Neural progenitor cell (in vitro differentiated cells): ENCODE data around the gene OAS3. TPM values are rescaled to one million over a fixed set of nuclear protein-coding genes. Genes with fewer than 3 reads are reported as not detected.

Experiments
- DNase-seq: peaks from one replicate; pipeline ENCODE4 v3.0.0-alpha.2; 2016; ENCODE audit warnings: low spot score
- H2AFZ ChIP-seq: fragments of 200-600 bp; sonication (generic); replicated peaks from 2 replicates; pipeline ENCODE4 v1.6.1; 2016; ENCODE audit warnings: antibody characterized with exemption
- H3F3A ChIP-seq: fragments of 200-600 bp; sonication (generic); 2 replicates; pipeline ENCODE4 v1.6.1; 2016; ENCODE audit warnings: antibody characterized with exemption, low read depth
- H3K27ac ChIP-seq: fragments of 200-600 bp; sonication (generic); 2 replicates; pipeline ENCODE4 v1.5.1; 2016; ENCODE audit warnings: mild to moderate bottlenecking
- H3K27me3 ChIP-seq: fragments of 200-600 bp; sonication (generic); 2 replicates; pipeline ENCODE4 v1.6.1; 2016; ENCODE audit warnings: mild to moderate bottlenecking, moderate library complexity
- H3K36me3 ChIP-seq: fragments of 200-600 bp; sonication (generic); 2 replicates; pipeline ENCODE4 v1.5.1; 2016
- H3K4me1 ChIP-seq: fragments of 200-600 bp; sonication (generic); 2 replicates; pipeline ENCODE4 v1.6.1; 2016; ENCODE audit warnings: mixed run types
- H3K4me2 ChIP-seq: fragments of 200-600 bp; sonication (generic); 2 replicates; pipeline ENCODE4 v1.6.1; 2016
- H3K4me3 ChIP-seq: fragments of 200-600 bp; sonication (generic); 2 replicates; pipeline ENCODE4 v1.5.1; 2016
- H3K79me2 ChIP-seq: fragments of 200-600 bp; sonication (generic); 2 replicates; pipeline ENCODE4 v1.6.1; 2016; ENCODE audit warnings: low read depth
- H3K9ac ChIP-seq: fragments of 200-600 bp; sonication (generic); 2 replicates; pipeline ENCODE4 v1.6.1; 2016
- H3K9me3 ChIP-seq: fragments of 200-600 bp; sonication (generic); 2 replicates; pipeline ENCODE4 v1.5.1; 2016; ENCODE audit warnings: low read depth
- H4K20me1 ChIP-seq: fragments of 200-600 bp; sonication (generic); 2 replicates; pipeline ENCODE4 v1.6.1; 2016; ENCODE audit warnings: low read depth
- H3K27ac Mint-ChIP-seq: 3 replicates; pipeline ENCODE4 v1.8.0; 2021; ENCODE audit warnings: mixed read lengths
- H3K27me3 Mint-ChIP-seq: 2 replicates; pipeline ENCODE4 v1.8.0; 2022; ENCODE audit warnings: low read depth, mild to moderate bottlenecking, inconsistent platforms, moderate library complexity, mixed read lengths; ENCODE audit not compliant: insufficient read depth
- H3K36me3 Mint-ChIP-seq: 3 replicates; pipeline ENCODE4 v1.8.0; 2021; ENCODE audit warnings: mixed read lengths
- H3K4me1 Mint-ChIP-seq: 3 replicates; pipeline ENCODE4 v1.8.0; 2021; ENCODE audit warnings: mixed read lengths
- H3K4me3 Mint-ChIP-seq: 3 replicates; pipeline ENCODE4 v1.8.0; 2021; ENCODE audit warnings: mild to moderate bottlenecking, moderate library complexity, mixed read lengths
- H3K9me3 Mint-ChIP-seq: 3 replicates; pipeline ENCODE4 v1.8.0; 2020; ENCODE audit warnings: mixed read lengths
- EZH2 ChIP-seq: fragments of 200-600 bp; sonication (generic); IDR thresholded peaks from 2 replicates; pipeline ENCODE4 v1.6.1; 2017; ENCODE audit warnings: antibody characterized with exemption, mild to moderate bottlenecking, moderate library complexity
- EZH2phosphoT487 ChIP-seq: fragments of 200-600 bp; sonication (generic); IDR thresholded peaks from 2 replicates; pipeline ENCODE4 v1.6.1; 2017; ENCODE audit warnings: antibody characterized with exemption
- total RNA-seq: library from RNA; depleted of rRNA; stranded (reverse); fragments of >200 nt; gene quantifications from 2 replicates; pipeline ENCODE4 v1.2.3, GENCODE V29; 2015; ENCODE audit warnings: low replicate concordance
- TF ChIP-seq, protein P1 (sequence below): fragments of 200-600 bp; sonication (generic); IDR thresholded peaks from 2 replicates; pipeline ENCODE4 v1.5.1; 2017; ENCODE audit warnings: antibody characterized with exemption, mild to moderate bottlenecking

OAS3 gene, protein sequence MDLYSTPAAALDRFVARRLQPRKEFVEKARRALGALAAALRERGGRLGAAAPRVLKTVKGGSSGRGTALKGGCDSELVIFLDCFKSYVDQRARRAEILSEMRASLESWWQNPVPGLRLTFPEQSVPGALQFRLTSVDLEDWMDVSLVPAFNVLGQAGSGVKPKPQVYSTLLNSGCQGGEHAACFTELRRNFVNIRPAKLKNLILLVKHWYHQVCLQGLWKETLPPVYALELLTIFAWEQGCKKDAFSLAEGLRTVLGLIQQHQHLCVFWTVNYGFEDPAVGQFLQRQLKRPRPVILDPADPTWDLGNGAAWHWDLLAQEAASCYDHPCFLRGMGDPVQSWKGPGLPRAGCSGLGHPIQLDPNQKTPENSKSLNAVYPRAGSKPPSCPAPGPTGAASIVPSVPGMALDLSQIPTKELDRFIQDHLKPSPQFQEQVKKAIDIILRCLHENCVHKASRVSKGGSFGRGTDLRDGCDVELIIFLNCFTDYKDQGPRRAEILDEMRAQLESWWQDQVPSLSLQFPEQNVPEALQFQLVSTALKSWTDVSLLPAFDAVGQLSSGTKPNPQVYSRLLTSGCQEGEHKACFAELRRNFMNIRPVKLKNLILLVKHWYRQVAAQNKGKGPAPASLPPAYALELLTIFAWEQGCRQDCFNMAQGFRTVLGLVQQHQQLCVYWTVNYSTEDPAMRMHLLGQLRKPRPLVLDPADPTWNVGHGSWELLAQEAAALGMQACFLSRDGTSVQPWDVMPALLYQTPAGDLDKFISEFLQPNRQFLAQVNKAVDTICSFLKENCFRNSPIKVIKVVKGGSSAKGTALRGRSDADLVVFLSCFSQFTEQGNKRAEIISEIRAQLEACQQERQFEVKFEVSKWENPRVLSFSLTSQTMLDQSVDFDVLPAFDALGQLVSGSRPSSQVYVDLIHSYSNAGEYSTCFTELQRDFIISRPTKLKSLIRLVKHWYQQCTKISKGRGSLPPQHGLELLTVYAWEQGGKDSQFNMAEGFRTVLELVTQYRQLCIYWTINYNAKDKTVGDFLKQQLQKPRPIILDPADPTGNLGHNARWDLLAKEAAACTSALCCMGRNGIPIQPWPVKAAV
- under 0.01 TPM in 1 of 2 replicates, not detected in the other for total RNA-seq

DNA sequence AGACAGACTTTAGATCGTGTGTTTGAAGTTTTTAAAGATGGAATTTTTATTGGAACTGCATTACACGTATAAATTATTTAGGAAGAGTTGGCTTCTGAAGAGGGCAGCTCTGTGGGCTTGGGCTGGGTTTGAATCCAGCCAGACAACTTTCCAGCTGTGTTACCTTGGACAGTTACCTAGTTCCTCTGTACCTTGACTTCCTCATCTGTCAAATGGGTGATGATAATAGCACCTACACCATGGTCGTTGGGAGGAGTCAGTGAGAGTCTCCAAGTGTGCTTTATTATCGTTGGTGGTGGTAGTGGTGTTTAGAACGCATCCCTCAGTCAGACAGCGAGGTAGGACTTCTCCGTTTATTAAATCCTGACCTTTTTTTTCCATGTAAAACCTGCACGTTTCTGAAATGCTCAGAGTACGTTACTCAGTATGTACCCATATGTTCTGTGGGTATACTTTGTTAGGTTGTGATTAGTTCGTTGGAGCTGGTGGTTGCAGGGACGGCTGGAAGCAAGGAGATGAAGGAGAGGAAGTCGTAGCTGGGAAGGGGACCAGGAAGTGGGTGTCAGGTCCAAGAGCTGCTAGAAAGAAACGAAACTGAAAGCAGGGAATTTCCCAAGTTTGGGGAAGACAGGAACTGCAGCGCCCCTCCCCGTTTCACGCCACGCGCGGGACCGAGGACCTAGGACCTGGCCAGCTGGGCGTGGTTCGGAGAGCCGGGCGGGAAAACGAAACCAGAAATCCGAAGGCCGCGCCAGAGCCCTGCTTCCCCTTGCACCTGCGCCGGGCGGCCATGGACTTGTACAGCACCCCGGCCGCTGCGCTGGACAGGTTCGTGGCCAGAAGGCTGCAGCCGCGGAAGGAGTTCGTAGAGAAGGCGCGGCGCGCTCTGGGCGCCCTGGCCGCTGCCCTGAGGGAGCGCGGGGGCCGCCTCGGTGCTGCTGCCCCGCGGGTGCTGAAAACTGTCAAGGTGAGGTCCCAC is at the start of gene OAS3:
Gene OAS3, plus strand, starts transcription at position 734 of the 979 bp plus-strand sequence. Its CDS starts 57 bp downstream, at position 791.
- H3K27ac ChIP-seq = no peak within 1 kb of the TSS
- peak; percentile 49 for DNase-seq
- peak within 1 kb of the TSS; percentile 18 for H2AFZ ChIP-seq
- peak within 1 kb of the TSS; percentile 46 for H3K4me3 ChIP-seq
- Mint-ChIP-seq H3K27ac (no peak within 1 kb of the TSS), H3K4me3 (peak within 1 kb of the TSS; percentile 66), H3K9me3 (no peaks in the 10 kb centered on the region), H3K36me3 (no peaks in the 10 kb centered on the region), H3K27me3 (peaks cover 11% of the 10 kb centered on the region), H3K4me1 (no peaks in the 10 kb centered on the region)
- peaks cover 10% of the 10 kb centered on the region for H3K4me1 ChIP-seq
- no peaks in the 10 kb centered on the region for H3K9me3 ChIP-seq
- no peaks in the 10 kb centered on the region for H3K36me3 ChIP-seq
- TF ChIP-seq EZH2 (peak; percentile 45), EZH2phosphoT487 (no peak)
- TF ChIP-seq, protein P1, sequence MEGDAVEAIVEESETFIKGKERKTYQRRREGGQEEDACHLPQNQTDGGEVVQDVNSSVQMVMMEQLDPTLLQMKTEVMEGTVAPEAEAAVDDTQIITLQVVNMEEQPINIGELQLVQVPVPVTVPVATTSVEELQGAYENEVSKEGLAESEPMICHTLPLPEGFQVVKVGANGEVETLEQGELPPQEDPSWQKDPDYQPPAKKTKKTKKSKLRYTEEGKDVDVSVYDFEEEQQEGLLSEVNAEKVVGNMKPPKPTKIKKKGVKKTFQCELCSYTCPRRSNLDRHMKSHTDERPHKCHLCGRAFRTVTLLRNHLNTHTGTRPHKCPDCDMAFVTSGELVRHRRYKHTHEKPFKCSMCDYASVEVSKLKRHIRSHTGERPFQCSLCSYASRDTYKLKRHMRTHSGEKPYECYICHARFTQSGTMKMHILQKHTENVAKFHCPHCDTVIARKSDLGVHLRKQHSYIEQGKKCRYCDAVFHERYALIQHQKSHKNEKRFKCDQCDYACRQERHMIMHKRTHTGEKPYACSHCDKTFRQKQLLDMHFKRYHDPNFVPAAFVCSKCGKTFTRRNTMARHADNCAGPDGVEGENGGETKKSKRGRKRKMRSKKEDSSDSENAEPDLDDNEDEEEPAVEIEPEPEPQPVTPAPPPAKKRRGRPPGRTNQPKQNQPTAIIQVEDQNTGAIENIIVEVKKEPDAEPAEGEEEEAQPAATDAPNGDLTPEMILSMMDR = no peak
- no peaks in the 10 kb centered on the region for H3K79me2 ChIP-seq
- no peaks in the 10 kb centered on the region for H4K20me1 ChIP-seq
- H3F3A ChIP-seq = peaks cover 2% of the 10 kb centered on the region
- H3K27me3 ChIP-seq = peaks cover 42% of the 10 kb centered on the region
- no peak within 1 kb of the TSS for H3K9ac ChIP-seq
- peak within 1 kb of the TSS; percentile 72 for H3K4me2 ChIP-seq

DNA sequence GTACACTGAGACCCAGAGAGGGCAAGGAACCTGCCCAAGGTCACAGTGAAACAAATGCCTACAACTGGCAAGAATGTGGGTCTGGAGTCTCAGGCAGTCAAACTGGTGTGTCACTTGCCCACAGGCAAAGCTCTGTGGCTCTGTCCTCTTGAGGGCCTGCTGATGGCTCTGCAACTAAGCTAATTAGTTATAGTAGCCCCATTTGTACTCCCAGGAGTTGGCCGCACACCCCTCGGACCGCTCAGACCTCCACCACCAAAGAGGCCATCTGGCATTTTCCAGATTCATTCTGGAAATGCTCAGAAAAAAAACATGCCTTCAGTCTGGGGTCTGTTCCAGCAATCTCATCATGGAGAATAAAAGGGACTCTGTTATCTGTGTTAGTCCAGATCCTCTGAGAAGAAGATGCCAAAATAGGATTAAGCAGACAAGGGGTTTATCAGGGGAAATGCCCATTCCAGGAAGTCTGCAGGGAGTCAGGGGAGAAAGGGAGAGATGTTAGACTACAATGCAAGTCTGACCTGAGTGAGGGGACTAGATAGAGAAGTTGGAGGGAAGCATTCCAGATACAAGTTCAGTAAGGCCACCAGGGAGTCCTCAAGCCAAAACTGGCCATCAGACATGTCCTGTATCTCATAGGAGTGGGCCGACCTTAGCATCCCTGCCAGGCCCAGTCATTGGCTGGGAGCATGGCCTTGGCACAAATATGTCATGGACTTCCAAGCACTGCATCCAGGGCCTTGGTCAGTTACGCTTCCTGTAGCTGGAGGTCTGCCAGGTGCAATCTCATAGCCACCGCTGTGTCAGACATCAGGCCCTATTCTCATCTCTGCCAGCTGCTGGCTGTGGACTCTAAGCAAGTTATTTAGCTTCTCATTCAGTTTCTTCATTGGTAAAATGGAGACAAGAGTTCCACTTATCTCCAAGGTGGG is 46.9 kb upstream of the OAS3 start:
- peaks cover under 1% of the 10 kb centered on the region for H3K9me3 Mint-ChIP-seq

More for the DNA sequence above, 46.9 kb upstream of the OAS3 start:
- Mint-ChIP-seq H3K36me3 (no peaks in the 10 kb centered on the region), H3K4me1 (peaks cover 2% of the 10 kb centered on the region), H3K4me3 (no peak overlapping the region), H3K27me3 (no peaks in the 10 kb centered on the region), H3K27ac (no peak overlapping the region)
- Histone ChIP-seq H3K9me3 (no peaks in the 10 kb centered on the region), H4K20me1 (no peaks in the 10 kb centered on the region), H3K4me3 (no peak overlapping the region), H3K27ac (no peak overlapping the region), H2AFZ (no peak overlapping the region), H3K4me1 (no peaks in the 10 kb centered on the region), H3K9ac (no peak overlapping the region), H3K4me2 (no peak overlapping the region), H3K27me3 (no peaks in the 10 kb centered on the region), H3K36me3 (no peaks in the 10 kb centered on the region), H3F3A (no peaks in the 10 kb centered on the region), H3K79me2 (no peaks in the 10 kb centered on the region)
- TF ChIP-seq, protein P1 = no peak
- TF ChIP-seq EZH2 (no peak), EZH2phosphoT487 (no peak)
- DNase-seq = no peak
